Esophagus muscularis mucosa (tissue), 4 donors: ENCODE results near the gene G6PC3. TPM values are rescaled to one million over a fixed set of nuclear protein-coding genes. Genes with fewer than 3 reads are reported as not detected.

Source experiments
- DNase-seq: peaks from one replicate; pipeline ENCODE4 v3.0.0-alpha.2; 2017; ENCODE audit errors: extremely low spot score
- H3K27ac ChIP-seq, 4 donors: fragments of 200-600 bp; sonication (generic); replicated peaks in 1 of 4; 1 replicate in 3 of 4; 2 replicates in 1 of 4; pipeline ENCODE4 v1.5.1; 2016 to 2019; ENCODE audit warnings: mild to moderate bottlenecking in 1 of 4
- H3K27me3 ChIP-seq, 4 donors: fragments of 200-600 bp; sonication (generic); one replicate each; pipeline versions ENCODE4 v1.5.1 to v1.6.0; 2016 to 2019
- H3K36me3 ChIP-seq, 4 donors: fragments of 200-600 bp; sonication (generic); one replicate each; pipeline ENCODE4 v1.5.1; 2016 to 2019
- H3K4me1 ChIP-seq, 4 donors: fragments of 200-600 bp; sonication (generic); one replicate each; pipeline ENCODE4 v1.5.1; 2016 to 2019
- H3K4me3 ChIP-seq, 4 donors: fragments of 200-600 bp; sonication (generic); 1 replicate in 2 of 4; 2 replicates in 2 of 4; pipeline ENCODE4 v1.5.1; 2016 to 2019; ENCODE audit warnings: mild to moderate bottlenecking in 4 of 4, moderate library complexity in 1 of 4
- H3K9me3 ChIP-seq, 4 donors: fragments of 200-600 bp; sonication (generic); 1 replicate in 3 of 4; 2 replicates in 1 of 4; pipeline ENCODE4 v1.5.1; 2016 to 2019
- EP300 ChIP-seq: sonication (generic); formaldehyde crosslinking; IDR thresholded peaks from one replicate; pipeline ENCODE4 v1.6.1; 2017; ENCODE audit warnings: antibody characterized with exemption
- POLR2A ChIP-seq: fragments of 450-650 bp; IDR thresholded peaks from one replicate; pipeline ENCODE4 v1.6.1; 2017; ENCODE audit warnings: antibody characterized with exemption, moderate library complexity, mild to moderate bottlenecking, low read depth
- POLR2AphosphoS5 ChIP-seq, 2 donors: sonication (generic); formaldehyde crosslinking; IDR thresholded peaks; one replicate each; pipeline ENCODE4 v1.6.1; 2017; ENCODE audit warnings: antibody characterized with exemption in 2 of 2
- WGBS: methylation state at CpG from one replicate; pipeline ENCODE4 v1.1.5; 2018; 5-methylcytosine and 5-hydroxymethylcytosine counted together
- intact Hi-C: fragments of 100-400 bp; cut with DNase I; formaldehyde crosslinking; loops from one replicate; pipeline ENCODE4 v1.15.1; 2023
- small RNA-seq, 3 donors: library from RNA; depleted of rRNA; stranded (forward); fragments of <200 nt; gene quantifications; one replicate each; pipeline ENCODE3, GENCODE V24; 2016
- total RNA-seq, 4 donors: library from RNA; depleted of rRNA; stranded (reverse); fragments of >200 nt; gene quantifications; one replicate each; pipeline versions ENCODE4 v1.1.0 to v1.2.1, GENCODE V29; 2016
- TF ChIP-seq, protein P1 (sequence below), 3 experiments: fragments of 200-600 bp in 2 of 3; fragments of 450-650 bp in 1 of 3; sonication (generic) in 2 of 3; IDR thresholded peaks; one replicate each; pipeline ENCODE4 v1.5.1; 2017 to 2019; ENCODE audit warnings: antibody characterized with exemption in 3 of 3, mild to moderate bottlenecking in 2 of 3, moderate library complexity in 1 of 3

G6PC3 gene
- total RNA-seq, 4 donors from 2014 or later = 23.9 to 37.5 (median 30.7) TPM

DNA sequence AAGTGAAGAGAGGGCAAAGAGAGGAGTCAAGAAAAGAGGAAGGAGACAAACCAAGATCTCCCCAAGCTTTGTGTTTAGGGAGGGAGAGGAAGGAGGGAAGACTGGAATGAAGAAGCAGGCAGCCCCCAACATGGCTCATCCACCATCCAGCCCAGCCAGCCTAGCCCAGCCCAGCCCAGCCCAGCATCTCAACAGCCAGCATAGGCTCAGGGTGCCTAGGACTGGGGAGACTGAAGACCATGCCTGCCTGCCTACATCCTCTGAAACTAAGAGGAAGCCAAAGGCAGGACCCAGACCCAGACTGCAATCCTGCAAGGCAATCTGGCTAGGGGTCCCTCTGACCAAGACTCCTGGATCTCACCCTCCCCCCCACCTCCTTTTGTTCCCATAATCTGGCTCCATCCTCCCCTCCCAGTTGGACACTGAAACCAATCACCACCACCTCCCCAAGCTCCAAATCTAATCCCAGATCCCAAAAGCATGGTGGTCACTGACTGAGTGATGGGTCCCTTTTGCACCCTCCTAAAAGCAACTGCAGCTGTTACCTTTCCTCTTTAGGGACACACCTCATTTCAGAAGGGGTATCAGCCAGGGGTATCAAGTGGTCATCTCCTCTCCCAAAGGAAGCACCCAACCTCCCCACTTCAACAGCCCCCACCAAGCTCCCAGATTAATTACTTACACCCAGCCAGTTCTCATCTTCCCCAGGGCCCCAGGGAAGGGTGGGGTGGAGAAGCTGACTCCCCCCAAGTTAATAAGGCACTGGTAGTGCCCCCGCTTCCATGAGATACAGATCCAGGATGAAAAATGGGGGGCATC, 51.7 kb downstream of the G6PC3 start:
- no peak for DNase-seq
- intact Hi-C loops = no loop called here
- Histone ChIP-seq H3K4me1 (peaks cover 54 to 67% (median 66%) of the 10 kb centered on the region in 4 donors), H3K4me3 (peak overlapping the region; percentile 80 to 100 (median 99)), H3K27me3 (no peaks in the 10 kb centered on the region), H3K9me3 (no peaks in the 10 kb centered on the region), H3K36me3 (peaks cover 0 to 4% (median 3%) of the 10 kb centered on the region in 4 donors), H3K27ac (peak overlapping the region; percentile 96 to 99 (median 98))
- 25% methylated on average over 1 of the region's 1 CpG for WGBS
- TF ChIP-seq POLR2AphosphoS5 (IDR thresholded peaks at IDR 0.05) = no peak
- TF ChIP-seq, protein P1, sequence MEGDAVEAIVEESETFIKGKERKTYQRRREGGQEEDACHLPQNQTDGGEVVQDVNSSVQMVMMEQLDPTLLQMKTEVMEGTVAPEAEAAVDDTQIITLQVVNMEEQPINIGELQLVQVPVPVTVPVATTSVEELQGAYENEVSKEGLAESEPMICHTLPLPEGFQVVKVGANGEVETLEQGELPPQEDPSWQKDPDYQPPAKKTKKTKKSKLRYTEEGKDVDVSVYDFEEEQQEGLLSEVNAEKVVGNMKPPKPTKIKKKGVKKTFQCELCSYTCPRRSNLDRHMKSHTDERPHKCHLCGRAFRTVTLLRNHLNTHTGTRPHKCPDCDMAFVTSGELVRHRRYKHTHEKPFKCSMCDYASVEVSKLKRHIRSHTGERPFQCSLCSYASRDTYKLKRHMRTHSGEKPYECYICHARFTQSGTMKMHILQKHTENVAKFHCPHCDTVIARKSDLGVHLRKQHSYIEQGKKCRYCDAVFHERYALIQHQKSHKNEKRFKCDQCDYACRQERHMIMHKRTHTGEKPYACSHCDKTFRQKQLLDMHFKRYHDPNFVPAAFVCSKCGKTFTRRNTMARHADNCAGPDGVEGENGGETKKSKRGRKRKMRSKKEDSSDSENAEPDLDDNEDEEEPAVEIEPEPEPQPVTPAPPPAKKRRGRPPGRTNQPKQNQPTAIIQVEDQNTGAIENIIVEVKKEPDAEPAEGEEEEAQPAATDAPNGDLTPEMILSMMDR (IDR thresholded peaks at IDR 0.05) = no peak

DNA sequence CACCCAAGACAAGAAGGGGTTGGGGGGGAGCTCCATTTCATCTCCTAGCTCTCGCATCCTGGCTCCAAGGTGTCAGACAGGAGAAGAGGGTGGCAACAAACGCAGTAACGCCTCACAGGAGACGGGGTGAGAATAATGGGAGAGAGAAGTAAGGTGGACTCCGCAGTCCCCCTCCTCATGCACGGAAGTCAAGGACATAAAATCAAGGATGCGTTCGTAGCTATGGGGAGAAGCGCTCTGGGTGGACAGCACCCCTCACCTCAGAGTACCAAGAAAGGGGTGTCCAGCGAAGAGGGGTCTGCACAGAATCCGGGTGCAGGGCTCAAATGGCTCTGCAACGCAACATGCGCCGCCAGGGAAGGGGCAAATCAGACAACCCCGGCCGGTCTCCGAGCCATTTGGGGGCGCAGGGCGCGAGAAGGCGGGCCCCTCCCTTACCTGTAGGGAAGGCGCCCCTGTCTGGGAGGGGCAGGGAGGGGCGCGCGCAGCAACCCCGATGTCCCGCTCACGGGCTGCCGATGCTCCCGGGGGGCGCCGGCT, 52.4 kb downstream of the G6PC3 start:
- Histone ChIP-seq H3K9me3 (no peaks in the 10 kb centered on the region), H3K27ac (peak overlapping the region; percentile 96 to 99 (median 98)), H3K4me3 (peak overlapping the region; percentile 80 to 100 (median 99)), H3K27me3 (no peaks in the 10 kb centered on the region), H3K36me3 (no peaks in the 10 kb centered on the region), H3K4me1 (peaks cover 54 to 63% (median 60%) of the 10 kb centered on the region in 4 donors)
- intact Hi-C loops = no loop called here
- TF ChIP-seq EP300 = no peak
- TF ChIP-seq POLR2AphosphoS5 (IDR thresholded peaks at IDR 0.05) = no peak
- TF ChIP-seq, protein P1 (IDR thresholded peaks at IDR 0.05) = no peak
- no peak for TF ChIP-seq POLR2A
- under 1% methylated on average over 27 of the region's 32 CpGs for WGBS
- no peak for DNase-seq

DNA sequence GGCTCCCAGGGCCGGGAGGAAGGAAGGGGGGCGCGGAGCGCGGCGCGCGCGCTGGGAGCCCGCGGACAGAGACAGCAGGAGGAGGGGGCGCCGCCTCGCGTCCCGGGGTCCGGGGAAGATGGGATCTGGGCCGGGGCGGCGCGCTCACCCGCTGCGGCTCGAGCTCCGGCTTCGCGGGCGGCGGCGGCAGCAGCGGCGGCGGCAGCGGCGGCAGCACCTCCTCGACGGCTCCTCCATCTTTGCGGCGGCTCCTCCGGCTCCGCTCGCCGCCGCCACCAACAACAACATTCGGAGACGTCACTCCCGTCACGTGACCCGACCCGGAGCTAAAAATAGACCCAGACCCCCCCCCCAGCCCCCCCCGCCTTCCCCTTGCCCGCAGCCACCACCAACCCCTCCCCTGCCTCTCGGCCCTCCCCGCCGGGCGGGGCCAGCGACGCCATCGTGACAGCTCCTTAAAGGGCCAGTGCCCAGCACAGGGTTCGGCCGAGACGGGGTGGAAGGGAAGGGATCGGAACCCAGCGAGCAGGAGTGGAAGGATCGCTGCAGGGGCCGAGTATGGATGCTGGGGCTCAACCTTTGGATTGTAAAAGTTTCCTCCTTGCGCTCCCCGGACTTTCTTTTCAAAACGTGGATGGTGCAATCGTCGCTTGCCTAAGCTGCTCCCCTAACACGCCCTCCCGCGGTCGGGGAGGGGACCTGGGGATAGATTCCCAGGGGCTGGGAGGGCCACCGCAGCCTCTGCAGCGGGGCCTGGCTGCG, 53.0 kb downstream of the G6PC3 start, which contains the start of gene HDAC5:
Gene HDAC5, minus strand, starts transcription at position 286 of the 762 bp plus-strand sequence. CDS start 6,126 bp downstream, outside the sequence.
- H3K36me3 ChIP-seq = no peaks in the 10 kb centered on the region
- TF ChIP-seq POLR2AphosphoS5 (IDR thresholded peaks at IDR 0.05) = peak; percentile 88 to 89
- TF ChIP-seq POLR2A = no peak
- TF ChIP-seq, protein P1 (IDR thresholded peaks at IDR 0.05) = peak; percentile 63 to 79 (median 68)
- peak within 1 kb of the TSS; percentile 96 to 99 (median 98) for H3K27ac ChIP-seq
- H3K27me3 ChIP-seq = no peaks in the 10 kb centered on the region
- no peaks in the 10 kb centered on the region for H3K9me3 ChIP-seq
- peak within 1 kb of the TSS; percentile 80 to 100 (median 99) for H3K4me3 ChIP-seq
- DNase-seq = peak; percentile 100
- 0% methylated on average over 23 of the region's 78 CpGs for WGBS
- H3K4me1 ChIP-seq = peaks cover 48 to 56% (median 54%) of the 10 kb centered on the region in 4 donors
- intact Hi-C loops = no loop called here

DNA sequence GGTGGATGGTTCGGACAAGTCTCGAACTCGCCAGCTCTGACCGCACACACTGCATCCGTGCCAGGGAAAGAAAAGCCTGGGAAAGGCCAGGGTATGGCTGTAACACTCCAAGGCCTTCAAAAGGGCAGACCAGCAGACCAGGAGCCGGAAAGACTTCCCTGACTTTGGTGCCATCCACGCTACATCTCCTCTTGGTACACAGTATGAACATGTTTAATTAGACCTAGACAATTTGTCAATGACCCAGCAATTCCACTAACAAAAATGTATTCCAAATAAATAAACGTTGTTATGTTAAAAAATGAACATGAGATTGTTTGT, 53.5 kb downstream of the G6PC3 start:
- peak overlapping the region; percentile 96 to 99 (median 98) for H3K27ac ChIP-seq
- H3K9me3 ChIP-seq = no peaks in the 10 kb centered on the region
- H3K36me3 ChIP-seq = no peaks in the 10 kb centered on the region
- no peaks in the 10 kb centered on the region for H3K27me3 ChIP-seq
- intact Hi-C loops = no loop called here
- peaks cover 43 to 51% (median 48%) of the 10 kb centered on the region in 4 donors for H3K4me1 ChIP-seq
- 2% methylated on average over 4 of the region's 8 CpGs for WGBS
- TF ChIP-seq, protein P1 (IDR thresholded peaks at IDR 0.05) = no peak
- TF ChIP-seq EP300 = no peak
- TF ChIP-seq POLR2AphosphoS5 (IDR thresholded peaks at IDR 0.05) = no peak
- no peak for TF ChIP-seq POLR2A
- peak overlapping the region; percentile 80 to 100 (median 99) for H3K4me3 ChIP-seq
- DNase-seq = no peak

Small RNA genes within 50 kb of the gene (small RNA-seq; reads per million reads assigned to genes)
- gene RF00012 = 0 reads per million in 3 donors

Other genes with a start within 250 kb of the G6PC3 start
- gene MPP3, start 237.6 kb upstream of the G6PC3 start, total RNA-seq = 1 to 10 TPM; 5.0 to 9.9 (median 6.2) TPM
- gene CD300LG, start 223.6 kb upstream of the G6PC3 start, total RNA-seq = 10 to 100 TPM in 1 of 4 donors, 1 to 10 TPM in 2, under 1 TPM in 1; 0.83 to 12.0 (median 7.3) TPM
- gene MPP2, start 163.2 kb upstream of the G6PC3 start, total RNA-seq = 10 to 100 TPM; 13.3 to 15.9 (median 15.6) TPM
- gene PPY, start 128.3 kb upstream of the G6PC3 start, total RNA-seq = not detected
- not detected for gene PYY, start 116.8 kb upstream of the G6PC3 start, total RNA-seq
- 1 to 10 TPM in 3 of 4 donors, under 1 TPM in 1; 0.83 to 3.4 (median 1.8) TPM for gene NAGS, start 66.1 kb upstream of the G6PC3 start, total RNA-seq
- 10 to 100 TPM; 22.9 to 30.7 (median 27.2) TPM for gene TMEM101, start 55.8 kb upstream of the G6PC3 start, total RNA-seq
- 10 to 100 TPM; 37.8 to 59.2 (median 46.0) TPM for gene LSM12, start 4.1 kb upstream of the G6PC3 start, total RNA-seq
- 100 to 1,000 TPM in 3 of 4 donors, 10 to 100 TPM in 1; 75.6 to 237 (median 130) TPM for gene HDAC5, start 52.9 kb downstream of the G6PC3 start, total RNA-seq
- gene HROB, start 71.2 kb downstream of the G6PC3 start, total RNA-seq = 1 to 10 TPM; 1.7 to 4.6 (median 2.6) TPM
- 10 to 100 TPM in 1 of 4 donors, 1 to 10 TPM in 3; 3.3 to 10.8 (median 6.0) TPM for gene ASB16, start 100.0 kb downstream of the G6PC3 start, total RNA-seq
- 10 to 100 TPM; 25.3 to 50.3 (median 33.4) TPM for gene TMUB2, start 116.2 kb downstream of the G6PC3 start, total RNA-seq
- 10 to 100 TPM; 41.9 to 72.6 (median 50.0) TPM for gene ATXN7L3, start 129.1 kb downstream of the G6PC3 start, total RNA-seq
- 10 to 100 TPM; 48.7 to 78.8 (median 66.1) TPM for gene UBTF, start 148.9 kb downstream of the G6PC3 start, total RNA-seq
- 1 to 10 TPM in 1 of 4 donors, under 1 TPM in 2, not detected in 1; 0.11 to 2.0 (median 0.19) TPM for gene SLC4A1, start 197.4 kb downstream of the G6PC3 start, total RNA-seq
- gene RUNDC3A, start 237.9 kb downstream of the G6PC3 start, total RNA-seq = 1 to 10 TPM in 3 of 4 donors, under 1 TPM in 1; 0.42 to 2.8 (median 1.7) TPM